ENCODE results near the gene RAB1A.
A peak's percentile ranks its signal among the peaks of the same experiment; 100 is the strongest.

Gene RAB1A

GRCh38 chr2:65061146-65061909 lies 68.6 kb downstream of the RAB1A start:
- DNase-seq (ENCODE audit: low read depth): no peak

GRCh38 chr2:65059071-65059470 lies 70.8 kb downstream of the RAB1A start:
- no peak for DNase-seq (ENCODE audit: low read depth)

- no peak for DNase-seq (ENCODE audit: low read depth)
These were observed 72.4 kb downstream of the RAB1A start for GRCh38 chr2:65057391-65058052.

- no peak for DNase-seq (ENCODE audit: low read depth)
These were observed 72.9 kb downstream of the RAB1A start for GRCh38 chr2:65057054-65057375.

GRCh38 chr2:65056215-65057053 lies 73.5 kb downstream of the RAB1A start, which contains the start of gene CEP68:
TSS of gene CEP68 (plus strand) at chr2:65056416. CDS start at chr2:65069445, 13,029 bp downstream.
- DNase-seq (ENCODE audit: low read depth): peak; percentile 92

GRCh38 chr2:65055422-65056214 lies 74.3 kb downstream of the RAB1A start:
- no peak for DNase-seq (ENCODE audit: low read depth)

- no peak for DNase-seq (ENCODE audit: low read depth)
These were observed 75.0 kb downstream of the RAB1A start for GRCh38 chr2:65054749-65055421.

- DNase-seq (ENCODE audit: low read depth): no peak
These were observed 76.7 kb downstream of the RAB1A start for GRCh38 chr2:65053199-65053598.

GRCh38 chr2:65050931-65051330 lies 79.0 kb downstream of the RAB1A start:
- no peak for DNase-seq (ENCODE audit: low read depth)

GRCh38 chr2:65049010-65049639 lies 80.8 kb downstream of the RAB1A start:
- DNase-seq (ENCODE audit: low read depth): no peak

- DNase-seq (ENCODE audit: low read depth): no peak
These were observed 83.1 kb downstream of the RAB1A start for GRCh38 chr2:65046633-65047407.

- no peak for DNase-seq (ENCODE audit: low read depth)
These were observed 84.3 kb downstream of the RAB1A start for GRCh38 chr2:65045651-65046050.

GRCh38 chr2:65044097-65044735 lies 85.7 kb downstream of the RAB1A start:
- no peak for DNase-seq (ENCODE audit: low read depth)

- DNase-seq (ENCODE audit: low read depth): no peak
These were observed 86.9 kb downstream of the RAB1A start for GRCh38 chr2:65043001-65043400.

GRCh38 chr2:65040400-65041261 lies 89.3 kb downstream of the RAB1A start:
- DNase-seq (ENCODE audit: low read depth): peak; percentile 64

- no peak for DNase-seq (ENCODE audit: low read depth)
These were observed 90.3 kb downstream of the RAB1A start for GRCh38 chr2:65039640-65040039.

GRCh38 chr2:65037178-65037577 lies 92.7 kb downstream of the RAB1A start:
- DNase-seq (ENCODE audit: low read depth): no peak

Data from GM04504 (cell line).